K562 (cell line): Measurements from ENCODE around the gene OXLD1.

Experiments used
- BHLHE40 ChIP-seq: IDR thresholded peaks from 2 replicates; pipeline ENCODE4 v1.6.1; 2011; ENCODE audit warnings: low read length, improper control_type of control experiment
- CTCF ChIP-seq, 3 experiments: IDR thresholded peaks in 2 of 3; conservative IDR thresholded peaks in 1 of 3; 2 replicates each; pipeline ENCODE4 v1.5.1; 2011 to 2012; ENCODE audit warnings: low read length in 3 of 3, mild to moderate bottlenecking in 3 of 3, control low read depth in 2 of 3, improper control_type of control experiment in 1 of 3, inconsistent platforms in 1 of 3, low read depth in 1 of 3, mixed read lengths in 1 of 3, moderate library complexity in 1 of 3; ENCODE audit not compliant: insufficient read depth in 2 of 3
- EP300 ChIP-seq: IDR thresholded peaks from 2 replicates; pipeline ENCODE4 v1.6.1; 2012; ENCODE audit warnings: low read length, improper control_type of control experiment
- HDAC3 ChIP-seq: fragments of 450-650 bp; IDR thresholded peaks from 2 replicates; pipeline ENCODE4 v1.6.1; 2018; ENCODE audit warnings: borderline replicate concordance, mild to moderate bottlenecking, moderate library complexity; ENCODE audit not compliant: partially characterized antibody
- STAG1 ChIP-seq: sonication (generic); formaldehyde crosslinking; IDR thresholded peaks from 2 replicates; pipeline ENCODE4 v1.5.0; 2020; ENCODE audit warnings: missing genetic modification reagents, borderline replicate concordance
- TAF15 ChIP-seq: fragments of 200-400 bp; formaldehyde crosslinking; IDR thresholded peaks from 2 replicates; pipeline ENCODE4 v1.6.1; 2017; ENCODE audit warnings: mild to moderate bottlenecking, low read depth, low read length, moderate library complexity
- USF1 ChIP-seq: sonication (generic); formaldehyde crosslinking; IDR thresholded peaks from 2 replicates; pipeline ENCODE4 v1.9.0; 2022; ENCODE audit warnings: mild to moderate bottlenecking, missing genetic modification reagents
- TF ChIP-seq, protein P1 (sequence below): fragments of 450-650 bp; formaldehyde crosslinking; IDR thresholded peaks from 2 replicates; pipeline ENCODE4 v1.4.0; 2020; ENCODE audit warnings: mild to moderate bottlenecking, moderate library complexity

GRCh38 chr17:81630274-81630673 is 36.1 kb downstream of the OXLD1 start:
- no peak for TF ChIP-seq EP300
- no peak for TF ChIP-seq BHLHE40
- TF ChIP-seq TAF15 = no peak
- TF ChIP-seq USF1 (CRISPR knock-in tag) = no peak
- TF ChIP-seq HDAC3 = no peak
- TF ChIP-seq, protein P1, sequence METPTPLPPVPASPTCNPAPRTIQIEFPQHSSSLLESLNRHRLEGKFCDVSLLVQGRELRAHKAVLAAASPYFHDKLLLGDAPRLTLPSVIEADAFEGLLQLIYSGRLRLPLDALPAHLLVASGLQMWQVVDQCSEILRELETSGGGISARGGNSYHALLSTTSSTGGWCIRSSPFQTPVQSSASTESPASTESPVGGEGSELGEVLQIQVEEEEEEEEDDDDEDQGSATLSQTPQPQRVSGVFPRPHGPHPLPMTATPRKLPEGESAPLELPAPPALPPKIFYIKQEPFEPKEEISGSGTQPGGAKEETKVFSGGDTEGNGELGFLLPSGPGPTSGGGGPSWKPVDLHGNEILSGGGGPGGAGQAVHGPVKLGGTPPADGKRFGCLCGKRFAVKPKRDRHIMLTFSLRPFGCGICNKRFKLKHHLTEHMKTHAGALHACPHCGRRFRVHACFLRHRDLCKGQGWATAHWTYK (CRISPR knock-in tag) = no peak
- TF ChIP-seq STAG1 = no peak
- no peak for TF ChIP-seq CTCF (IDR thresholded peaks at IDR 0.05 in 2 of 3, conservative IDR thresholded peaks at IDR 0.05 in 1 of 3; ENCODE audit: insufficient read depth in 2 of 3, low read depth in 1 of 3, low read length in 3 of 3)
